ENCODE data around the gene PLET1. TPM values are rescaled to one million over a fixed set of nuclear protein-coding genes. Genes with fewer than 3 reads are reported as not detected.

Gene PLET1
- total and polyA plus RNA-seq, 2 of the 8 experiments (the other 6 are each of a cell fraction or from before 2014, with no cell fraction given): not detected

- Histone ChIP-seq H3K9me3 (ENCODE audit: insufficient read depth in 2 of 2, low read depth in 1 of 2, low read length in 1 of 2) (0 out of 4 replicates have a peak, but pooled peaks cover 4 to 5% of the 10 kb centered on the region in 2 experiments), H2BK12ac (ENCODE audit: low read depth, low read length) (no peak overlapping the region), H3K14ac (ENCODE audit: insufficient read length) (no peak overlapping the region), H3K4me2 (ENCODE audit: insufficient read depth in 1 of 2, low read depth in 2 of 2, low read length in 2 of 2) (no peak overlapping the region), H3K56ac (replicated peaks; ENCODE audit: insufficient read length, low read depth, low read length) (no peak overlapping the region), H3K79me2 (ENCODE audit: control insufficient read depth in 1 of 2, insufficient read depth in 2 of 2, low read length in 2 of 2) (no peaks in the 10 kb centered on the region), H2AK5ac (ENCODE audit: low read depth, low read length) (no peak overlapping the region), H2BK20ac (ENCODE audit: low read length) (no peak overlapping the region), H2BK120ac (replicated peaks; ENCODE audit: low read depth, low read length) (no peak overlapping the region), H3K27me3 (replicated peaks in 1 of 4; ENCODE audit: control insufficient read depth in 3 of 4, extremely low read depth in 1 of 4, insufficient read depth in 3 of 4, low read length in 3 of 4) (no peaks in the 10 kb centered on the region), H4K5ac (ENCODE audit: insufficient read length, low read depth, low read length) (no peak overlapping the region), H3K4me3 (ENCODE audit: extremely low read depth in 1 of 4, insufficient read depth in 2 of 4, low read depth in 3 of 4, low read length in 4 of 4) (no peak overlapping the region), H3K23me2 (ENCODE audit: low read depth, low read length) (no peaks in the 10 kb centered on the region; the same call in 1 of the 2 replicates), H3K18ac (ENCODE audit: extremely low read depth, low read length) (no peak overlapping the region), H4K91ac (replicated peaks; ENCODE audit: insufficient read length, low read length) (no peak overlapping the region), H4K20me1 (replicated peaks in 1 of 2; ENCODE audit: control insufficient read depth in 1 of 2, insufficient read depth in 2 of 2, low read length in 2 of 2) (no peaks in the 10 kb centered on the region), H3K4ac (replicated peaks; ENCODE audit: insufficient read length, low read depth, low read length) (no peak overlapping the region), H3K36me3 (ENCODE audit: control insufficient read depth in 2 of 4, insufficient read depth in 4 of 4, low read length in 3 of 4) (no peaks in the 10 kb centered on the region), H3K4me1 (replicated peaks in 1 of 4; ENCODE audit: control insufficient read depth in 3 of 4, insufficient read depth in 4 of 4, low read length in 3 of 4) (no peaks in the 10 kb centered on the region), H3K79me1 (ENCODE audit: low read depth, low read length) (no peaks in the 10 kb centered on the region), H3K23ac (ENCODE audit: insufficient read length) (no peak overlapping the region), H3K9ac (replicated peaks in 1 of 4; ENCODE audit: extremely low read depth in 1 of 4, low read depth in 3 of 4, low read length in 3 of 4) (no peak overlapping the region), H3K27ac (ENCODE audit: low read depth, low read length) (no peak overlapping the region), H2BK5ac (ENCODE audit: low read depth, low read length) (no peak overlapping the region), H2AFZ (ENCODE audit: low read length) (no peak overlapping the region), H2BK15ac (ENCODE audit: low read length) (no peak overlapping the region), H4K8ac (ENCODE audit: extremely low read depth, insufficient read depth, low read length) (no peak overlapping the region)
- FAIRE-seq: no peak
- ChIA-PET POLR2A (ENCODE audit: partially characterized antibody) (no interaction called here), CTCF (ENCODE audit: partially characterized antibody) (no interaction called here)
- no peak for DNase-seq (ENCODE audit: low read depth in 1 of 2, low spot score in 2 of 2)
- 91% methylated on average over 2 of the region's 2 CpGs; no CpG with 5 or more reads in 1 of the 2 experiments for WGBS, 2 experiments (ENCODE audit: extremely low coverage in 1 of 2, insufficient coverage in 1 of 2, insufficient read length in 1 of 2, insufficient replicate concordance in 2 of 2, low coverage in 1 of 2, low lambda C conversion rate in 2 of 2, missing lambda C conversion rate in 1 of 2)
- no peak for TF ChIP-seq TCF12 (IDR thresholded peaks at IDR 0.05; ENCODE audit: low read depth, low read length)
- TF ChIP-seq JUND (IDR thresholded peaks at IDR 0.05; ENCODE audit: low read length): no peak
- no peak for TF ChIP-seq ASH2L (IDR thresholded peaks at IDR 0.05; ENCODE audit: low read length)
- TF ChIP-seq PHF8 (conservative IDR thresholded peaks at IDR 0.05; ENCODE audit: low read depth, low read length): no peak
- TF ChIP-seq CHD1 (IDR thresholded peaks at IDR 0.05; ENCODE audit: low read depth, low read length): no peak
- TF ChIP-seq KDM1A (IDR thresholded peaks at IDR 0.05; ENCODE audit: borderline replicate concordance, low read length): no peak
- no peak for TF ChIP-seq TEAD4 (IDR thresholded peaks at IDR 0.05; ENCODE audit: low read depth, low read length)
- no peak for TF ChIP-seq CTBP2 (IDR thresholded peaks at IDR 0.05; ENCODE audit: borderline replicate concordance, insufficient read depth, insufficient read length, low read length)
- no peak for TF ChIP-seq ATF3 (IDR thresholded peaks at IDR 0.05; ENCODE audit: insufficient read depth, low read depth, low read length)
- no peak for TF ChIP-seq ATF2 (IDR thresholded peaks at IDR 0.05; ENCODE audit: low read length)
- TF ChIP-seq RBBP5 (IDR thresholded peaks at IDR 0.05; ENCODE audit: borderline replicate concordance, low read depth, low read length): no peak
- TF ChIP-seq TBP (IDR thresholded peaks at IDR 0.05; ENCODE audit: low read depth, low read length): no peak
- TF ChIP-seq CHD2 (IDR thresholded peaks at IDR 0.05; ENCODE audit: low read length): no peak
These were observed 48.0 kb upstream of the PLET1 start for GRCh38 chr11:112308651-112309050.
